ENCODE data around the gene IRGQ. TPM values are rescaled to one million over a fixed set of nuclear protein-coding genes. Genes with fewer than 3 reads are reported as not detected.

Gene IRGQ
- total and polyA plus RNA-seq, 11 donors = 7.4 to 36.1 (median 24.2) TPM

DNA sequence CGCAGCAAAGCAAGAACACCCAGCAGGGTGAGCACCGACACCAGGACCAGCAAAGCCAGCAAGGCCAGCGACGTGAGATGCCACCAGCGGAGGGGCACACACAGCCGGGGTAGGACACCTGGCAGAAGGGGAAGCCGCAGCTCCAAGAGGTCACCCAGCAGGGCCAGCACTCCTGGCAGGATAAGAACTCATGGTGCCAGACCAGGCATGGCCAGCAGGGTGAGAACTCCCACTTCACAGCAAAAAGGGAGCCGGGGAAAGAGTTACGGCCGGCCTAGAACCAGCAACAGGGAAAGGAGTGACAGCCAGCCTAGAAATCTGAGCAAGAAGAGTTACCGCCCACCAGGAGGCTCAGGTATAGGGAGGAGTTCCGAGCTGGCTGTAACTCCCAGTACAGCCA, 16.4 kb upstream of the IRGQ start:
- Histone ChIP-seq H3K27ac (no peak overlapping the region), H3K4me3 (no peak overlapping the region), H3K9me3 (no peaks in the 10 kb centered on the region), H3K27me3 (no peaks in the 10 kb centered on the region), H3K36me3 (peaks cover 0 to 44% (median 20%) of the 10 kb centered on the region in 9 donors), H3K4me1 (peaks cover 0 to 5% (median 0%) of the 10 kb centered on the region in 12 donors)
- no peak for TF ChIP-seq POLR2A (IDR thresholded peaks at IDR 0.05)
- ATAC-seq (no peak), DNase-seq (no peak)
- 93 to 98% (median 96%) methylated on average over 12 of the region's 12 CpGs for WGBS, 4 donors
- intact Hi-C loops (cut with DNase I) = no loop called here

DNA sequence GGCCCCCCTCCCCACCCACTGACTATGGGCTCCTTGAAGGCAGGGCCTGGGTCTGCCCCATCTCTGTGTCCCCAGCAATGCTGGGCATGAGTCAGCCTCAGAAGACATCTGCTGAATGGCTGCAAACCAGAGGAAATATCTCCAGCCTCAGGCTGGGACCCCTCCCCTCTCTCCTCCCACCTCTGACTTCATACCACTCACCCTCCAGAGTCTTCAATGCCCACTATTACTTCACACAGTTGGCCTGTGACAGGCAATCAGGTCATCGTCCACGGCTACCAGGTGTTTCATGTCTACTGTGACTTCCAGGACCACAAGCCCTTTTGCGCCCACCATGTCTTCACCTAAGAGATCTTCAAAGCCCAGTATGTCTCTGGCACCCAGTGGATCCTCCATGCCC, 15.9 kb upstream of the IRGQ start, which contains the start of gene SRRM5:
Gene SRRM5, plus strand, starts transcription at position 301 of the 400 bp plus-strand sequence. Its CDS starts 34 bp downstream, at position 335.
- Histone ChIP-seq H3K4me1 (peaks cover 0 to 5% (median 0%) of the 10 kb centered on the region in 12 donors), H3K27me3 (no peaks in the 10 kb centered on the region), H3K36me3 (peaks cover 0 to 50% (median 24%) of the 10 kb centered on the region in 9 donors), H3K4me3 (no peak within 1 kb of the TSS), H3K9me3 (no peaks in the 10 kb centered on the region), H3K27ac (no peak within 1 kb of the TSS)
- ATAC-seq = no peak
- TF ChIP-seq, protein P1, sequence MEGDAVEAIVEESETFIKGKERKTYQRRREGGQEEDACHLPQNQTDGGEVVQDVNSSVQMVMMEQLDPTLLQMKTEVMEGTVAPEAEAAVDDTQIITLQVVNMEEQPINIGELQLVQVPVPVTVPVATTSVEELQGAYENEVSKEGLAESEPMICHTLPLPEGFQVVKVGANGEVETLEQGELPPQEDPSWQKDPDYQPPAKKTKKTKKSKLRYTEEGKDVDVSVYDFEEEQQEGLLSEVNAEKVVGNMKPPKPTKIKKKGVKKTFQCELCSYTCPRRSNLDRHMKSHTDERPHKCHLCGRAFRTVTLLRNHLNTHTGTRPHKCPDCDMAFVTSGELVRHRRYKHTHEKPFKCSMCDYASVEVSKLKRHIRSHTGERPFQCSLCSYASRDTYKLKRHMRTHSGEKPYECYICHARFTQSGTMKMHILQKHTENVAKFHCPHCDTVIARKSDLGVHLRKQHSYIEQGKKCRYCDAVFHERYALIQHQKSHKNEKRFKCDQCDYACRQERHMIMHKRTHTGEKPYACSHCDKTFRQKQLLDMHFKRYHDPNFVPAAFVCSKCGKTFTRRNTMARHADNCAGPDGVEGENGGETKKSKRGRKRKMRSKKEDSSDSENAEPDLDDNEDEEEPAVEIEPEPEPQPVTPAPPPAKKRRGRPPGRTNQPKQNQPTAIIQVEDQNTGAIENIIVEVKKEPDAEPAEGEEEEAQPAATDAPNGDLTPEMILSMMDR (IDR thresholded peaks at IDR 0.05) = no peak
- TF ChIP-seq POLR2A (IDR thresholded peaks at IDR 0.05) = no peak
- DNase-seq = no peak
- WGBS, 4 donors = 86 to 97% (median 89%) methylated on average over 3 of the region's 3 CpGs
- intact Hi-C loops (cut with DNase I) = no loop called here

DNA sequence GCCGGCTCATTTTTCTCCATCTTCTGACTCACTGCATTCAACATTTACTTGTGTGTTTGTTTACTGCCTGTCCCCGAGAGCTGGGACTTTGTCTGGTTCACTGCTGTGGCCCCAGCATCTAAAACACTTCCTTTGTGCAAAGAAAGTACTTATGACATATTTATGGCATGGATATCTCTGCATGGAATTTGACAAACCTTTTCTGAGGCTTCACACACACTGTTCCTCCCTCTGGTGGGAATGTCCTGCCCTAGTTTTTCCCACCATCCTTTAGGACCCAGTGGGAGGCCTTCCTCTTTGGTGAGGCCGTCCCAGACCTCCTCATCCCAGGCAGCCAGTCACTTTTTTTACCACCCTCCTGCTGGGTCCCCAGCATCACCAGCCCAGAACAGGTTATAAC, 14.6 kb upstream of the IRGQ start:
- ATAC-seq (no peak), DNase-seq (no peak)
- TF ChIP-seq, protein P1 (IDR thresholded peaks at IDR 0.05) = no peak
- no peak for TF ChIP-seq POLR2A (IDR thresholded peaks at IDR 0.05)
- WGBS, 4 donors = 71 to 80% (median 78%) methylated on average over 3 of the region's 3 CpGs
- Histone ChIP-seq H3K4me3 (no peak overlapping the region), H3K4me1 (peaks cover 0 to 5% (median 0%) of the 10 kb centered on the region in 12 donors), H3K27ac (no peak overlapping the region), H3K9me3 (no peaks in the 10 kb centered on the region), H3K27me3 (no peaks in the 10 kb centered on the region), H3K36me3 (peaks cover 0 to 54% (median 30%) of the 10 kb centered on the region in 9 donors)
- intact Hi-C loops (cut with DNase I) = no loop called here

DNA sequence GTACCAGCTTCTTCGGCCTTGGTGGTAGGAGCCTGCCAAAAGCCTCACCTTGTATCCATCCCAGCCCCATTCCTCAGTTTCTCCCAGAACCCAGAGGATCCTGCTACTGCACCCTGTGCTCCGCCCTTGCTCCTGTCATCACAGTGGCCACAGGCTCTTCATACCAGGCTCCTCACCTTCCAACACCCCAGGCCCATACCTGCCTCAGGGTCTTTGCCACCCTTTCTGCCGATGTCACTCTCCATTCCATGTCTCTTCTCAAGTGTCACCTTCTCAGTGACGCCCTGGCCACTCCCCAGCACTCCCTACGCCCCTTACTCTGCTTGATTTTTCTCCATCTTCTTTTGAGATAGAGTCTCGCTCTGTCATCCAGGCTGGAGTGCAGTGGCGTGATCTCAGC, 13.9 kb upstream of the IRGQ start:
- WGBS, 4 donors = 77 to 88% (median 84%) methylated on average over 7 of the region's 7 CpGs
- Histone ChIP-seq H3K27ac (no peak overlapping the region), H3K4me1 (peaks cover 0 to 8% (median 0%) of the 10 kb centered on the region in 12 donors), H3K36me3 (peaks cover 0 to 54% (median 30%) of the 10 kb centered on the region in 9 donors), H3K9me3 (no peaks in the 10 kb centered on the region), H3K4me3 (no peak overlapping the region), H3K27me3 (no peaks in the 10 kb centered on the region)
- intact Hi-C loops (cut with DNase I) = no loop called here
- TF ChIP-seq, protein P1 (IDR thresholded peaks at IDR 0.05) = no peak
- no peak for TF ChIP-seq POLR2A (IDR thresholded peaks at IDR 0.05)
- ATAC-seq (no peak), DNase-seq (no peak)
